Loucy (cell line): ENCODE results near the gene CEP128.

Experiments
- H2AFZ ChIP-seq: fragments of 200-600 bp; sonication (generic); 2 replicates; pipeline ENCODE4 v1.6.0; 2016; ENCODE audit warnings: antibody characterized with exemption, mild to moderate bottlenecking, low read length, moderate library complexity
- H3F3A ChIP-seq: fragments of 200-600 bp; 2 replicates; pipeline ENCODE4 v1.6.0; 2016; ENCODE audit warnings: antibody characterized with exemption, low read depth, mild to moderate bottlenecking
- H3K27me3 ChIP-seq: fragments of 200-600 bp; sonication (generic); 2 replicates; pipeline ENCODE4 v1.6.1; 2014; ENCODE audit warnings: low read length, mild to moderate bottlenecking; ENCODE audit not compliant: insufficient read depth, poor library complexity, severe bottlenecking
- H3K36me3 ChIP-seq: fragments of 200-600 bp; sonication (generic); 2 replicates; pipeline ENCODE4 v1.6.1; 2016; ENCODE audit warnings: low read length; ENCODE audit not compliant: insufficient read depth
- H3K4me1 ChIP-seq: fragments of 200-600 bp; sonication (generic); 2 replicates; pipeline ENCODE4 v1.5.1; 2014; ENCODE audit warnings: low read length, mild to moderate bottlenecking; ENCODE audit not compliant: insufficient read depth, poor library complexity, severe bottlenecking
- H3K4me2 ChIP-seq: fragments of 200-600 bp; sonication (generic); 2 replicates; pipeline ENCODE4 v1.6.0; 2014; ENCODE audit warnings: antibody characterized with exemption, low read length, low read depth, mild to moderate bottlenecking; ENCODE audit not compliant: poor library complexity, severe bottlenecking
- H3K4me3 ChIP-seq: fragments of 200-600 bp; sonication (generic); 2 replicates; pipeline ENCODE4 v1.5.1; 2014; ENCODE audit warnings: low read length, mild to moderate bottlenecking, mixed read lengths; ENCODE audit not compliant: poor library complexity, severe bottlenecking
- H3K79me2 ChIP-seq: fragments of 200-600 bp; sonication (generic); 2 replicates; pipeline ENCODE4 v1.6.1; 2014; ENCODE audit warnings: low read length; ENCODE audit not compliant: insufficient read depth
- H3K9ac ChIP-seq: fragments of 200-600 bp; sonication (generic); 2 replicates; pipeline ENCODE4 v1.6.0; 2014; ENCODE audit warnings: mild to moderate bottlenecking, low read depth, low read length, moderate library complexity; ENCODE audit not compliant: poor library complexity, severe bottlenecking
- H3K9me2 ChIP-seq: fragments of 200-600 bp; sonication (generic); replicated peaks from 2 replicates; pipeline ENCODE4 v1.6.1; 2016; ENCODE audit warnings: low read depth, low read length, mixed read lengths
- H3K9me3 ChIP-seq: fragments of 200-600 bp; sonication (generic); 2 replicates; pipeline ENCODE4 v1.6.1; 2014; ENCODE audit warnings: mild to moderate bottlenecking, antibody characterized with exemption, low read length, low read depth; ENCODE audit not compliant: insufficient read depth
- H4K20me1 ChIP-seq: fragments of 200-600 bp; sonication (generic); 2 replicates; pipeline ENCODE4 v1.6.0; 2014; ENCODE audit warnings: antibody characterized with exemption, low read length, mild to moderate bottlenecking; ENCODE audit not compliant: insufficient read depth, poor library complexity, severe bottlenecking
- EZH2phosphoT487 ChIP-seq: fragments of 200-600 bp; IDR thresholded peaks from 2 replicates; pipeline ENCODE4 v1.6.1; 2018; ENCODE audit warnings: antibody characterized with exemption, mild to moderate bottlenecking, moderate library complexity, borderline replicate concordance
- TF ChIP-seq, protein P1 (sequence below): fragments of 200-600 bp; sonication (generic); conservative IDR thresholded peaks from 2 replicates; pipeline ENCODE4 v1.5.1; 2014; ENCODE audit warnings: mild to moderate bottlenecking, antibody characterized with exemption, low read length

Gene CEP128

DNA sequence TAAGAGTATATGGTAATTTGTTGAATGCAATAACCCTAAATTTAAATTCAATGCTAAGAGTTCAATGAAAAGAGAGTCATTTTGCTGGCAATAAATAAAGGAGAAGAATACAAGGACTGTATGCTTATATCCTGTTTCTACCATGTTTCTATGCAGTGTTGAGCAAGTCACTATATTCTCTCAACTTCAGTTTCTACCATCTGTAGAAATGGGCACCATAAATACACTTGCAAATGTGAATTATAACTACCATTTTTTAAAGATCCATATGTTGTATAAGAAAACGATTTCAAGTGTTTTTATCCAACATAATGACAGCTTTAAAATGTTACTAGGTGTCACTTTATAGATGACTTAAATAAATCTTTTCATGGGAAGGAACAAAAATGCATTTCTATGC lies 170.3 kb downstream of the CEP128 start:
- H3K27me3 ChIP-seq = no peaks in the 10 kb centered on the region
- no peaks in the 10 kb centered on the region; the same call in 1 of the 2 replicates for H3F3A ChIP-seq
- no peaks in the 10 kb centered on the region for H3K79me2 ChIP-seq
- no peaks in the 10 kb centered on the region for H3K9me2 ChIP-seq
- no peak overlapping the region for H3K4me2 ChIP-seq
- H3K4me3 ChIP-seq = no peak overlapping the region
- no peaks in the 10 kb centered on the region for H4K20me1 ChIP-seq
- H3K9ac ChIP-seq = no peak overlapping the region
- H2AFZ ChIP-seq = no peak overlapping the region
- no peak for TF ChIP-seq EZH2phosphoT487
- TF ChIP-seq, protein P1, sequence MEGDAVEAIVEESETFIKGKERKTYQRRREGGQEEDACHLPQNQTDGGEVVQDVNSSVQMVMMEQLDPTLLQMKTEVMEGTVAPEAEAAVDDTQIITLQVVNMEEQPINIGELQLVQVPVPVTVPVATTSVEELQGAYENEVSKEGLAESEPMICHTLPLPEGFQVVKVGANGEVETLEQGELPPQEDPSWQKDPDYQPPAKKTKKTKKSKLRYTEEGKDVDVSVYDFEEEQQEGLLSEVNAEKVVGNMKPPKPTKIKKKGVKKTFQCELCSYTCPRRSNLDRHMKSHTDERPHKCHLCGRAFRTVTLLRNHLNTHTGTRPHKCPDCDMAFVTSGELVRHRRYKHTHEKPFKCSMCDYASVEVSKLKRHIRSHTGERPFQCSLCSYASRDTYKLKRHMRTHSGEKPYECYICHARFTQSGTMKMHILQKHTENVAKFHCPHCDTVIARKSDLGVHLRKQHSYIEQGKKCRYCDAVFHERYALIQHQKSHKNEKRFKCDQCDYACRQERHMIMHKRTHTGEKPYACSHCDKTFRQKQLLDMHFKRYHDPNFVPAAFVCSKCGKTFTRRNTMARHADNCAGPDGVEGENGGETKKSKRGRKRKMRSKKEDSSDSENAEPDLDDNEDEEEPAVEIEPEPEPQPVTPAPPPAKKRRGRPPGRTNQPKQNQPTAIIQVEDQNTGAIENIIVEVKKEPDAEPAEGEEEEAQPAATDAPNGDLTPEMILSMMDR = no peak
- peaks cover 2% of the 10 kb centered on the region for H3K4me1 ChIP-seq
- no peaks in the 10 kb centered on the region for H3K9me3 ChIP-seq
- no peaks in the 10 kb centered on the region for H3K36me3 ChIP-seq

DNA sequence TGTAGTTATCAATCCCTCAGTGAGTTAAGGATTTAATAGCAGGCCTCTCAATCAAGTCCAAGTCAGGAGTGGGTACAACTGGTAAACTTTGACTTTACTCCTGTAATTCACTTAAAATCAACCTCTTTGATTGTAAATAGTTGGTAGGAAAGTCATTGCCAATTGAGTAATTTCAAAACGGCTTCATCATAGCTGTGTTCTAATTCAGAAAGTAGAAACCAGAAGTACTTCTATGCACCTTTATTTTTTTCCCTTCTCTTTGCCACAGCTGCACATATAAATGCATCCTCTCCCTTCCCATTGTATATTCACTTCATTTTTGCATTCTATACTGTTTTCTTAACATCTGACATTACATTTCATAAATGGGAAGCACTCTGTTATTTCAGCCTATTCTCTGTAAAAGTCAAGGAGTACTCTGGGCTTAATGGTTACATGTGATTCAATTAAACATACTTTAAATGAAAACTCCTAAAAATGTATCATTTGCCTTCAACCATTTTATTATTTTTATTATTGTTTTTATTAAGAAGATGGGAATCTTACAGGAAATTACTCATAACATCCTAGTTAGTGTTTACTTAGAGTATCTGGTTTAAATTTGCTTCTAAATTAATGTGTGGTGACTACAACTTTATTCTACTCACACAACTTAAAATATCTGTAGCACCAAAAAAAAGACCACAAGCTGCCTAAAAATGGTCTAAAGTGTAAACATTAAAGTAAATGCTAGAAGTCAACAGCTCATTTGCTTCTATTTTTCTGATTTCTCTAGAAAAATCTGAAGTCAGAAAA lies 171.2 kb downstream of the CEP128 start:
- Histone ChIP-seq H3K4me3 (no peak overlapping the region), H3K9me2 (no peaks in the 10 kb centered on the region), H3K9me3 (no peaks in the 10 kb centered on the region), H3K36me3 (no peaks in the 10 kb centered on the region), H3F3A (no peaks in the 10 kb centered on the region; the same call in 1 of the 2 replicates), H3K79me2 (no peaks in the 10 kb centered on the region), H3K4me2 (no peak overlapping the region), H3K4me1 (peaks cover 11% of the 10 kb centered on the region), H3K27me3 (no peaks in the 10 kb centered on the region), H3K9ac (no peak overlapping the region), H4K20me1 (no peaks in the 10 kb centered on the region), H2AFZ (no peak overlapping the region)
- no peak for TF ChIP-seq EZH2phosphoT487
- TF ChIP-seq, protein P1 = no peak

DNA sequence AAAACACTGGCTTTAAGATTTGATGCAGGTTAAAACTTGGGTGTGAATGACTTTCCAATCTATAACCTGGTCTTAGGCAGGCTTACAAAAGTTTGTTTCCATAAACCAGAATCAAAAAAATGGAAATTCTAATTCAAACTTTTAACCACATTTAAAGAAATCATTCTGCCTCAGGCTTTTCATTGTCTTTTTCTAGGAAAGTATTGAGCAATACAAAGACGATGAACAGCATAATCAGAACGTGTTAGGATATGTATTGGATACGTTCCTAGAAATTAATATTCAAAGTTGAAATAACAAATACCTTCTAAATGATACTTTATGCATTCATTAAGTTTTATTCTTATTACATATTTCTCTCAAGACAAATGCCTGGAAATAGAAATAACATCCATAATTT lies 172.9 kb downstream of the CEP128 start:
- Histone ChIP-seq H3K9me3 (no peaks in the 10 kb centered on the region), H4K20me1 (no peaks in the 10 kb centered on the region), H3K9ac (no peak overlapping the region), H3K9me2 (no peaks in the 10 kb centered on the region), H2AFZ (no peak overlapping the region), H3K4me2 (no peak overlapping the region), H3K27me3 (no peaks in the 10 kb centered on the region), H3K79me2 (no peaks in the 10 kb centered on the region), H3K4me3 (no peak overlapping the region), H3K4me1 (peaks cover 13% of the 10 kb centered on the region), H3F3A (no peaks in the 10 kb centered on the region; the same call in 1 of the 2 replicates), H3K36me3 (no peaks in the 10 kb centered on the region)
- TF ChIP-seq EZH2phosphoT487 = no peak
- TF ChIP-seq, protein P1 = no peak
